Breast epithelium (tissue), 3 donors: ENCODE measurements around the gene PTPRU.

Experiments
- POLR2A ChIP-seq: fragments of 450-650 bp; IDR thresholded peaks from one replicate; pipeline ENCODE4 v1.6.1; 2016; ENCODE audit warnings: antibody characterized with exemption, mild to moderate bottlenecking, moderate library complexity
- POLR2AphosphoS5 ChIP-seq, 3 donors: sonication (generic); formaldehyde crosslinking; IDR thresholded peaks; one replicate each; pipeline ENCODE4 v1.6.1; 2017; ENCODE audit warnings: antibody characterized with exemption in 3 of 3
- TF ChIP-seq, protein P1 (sequence below), 3 donors: fragments of 450-650 bp; IDR thresholded peaks; one replicate each; pipeline ENCODE4 v1.5.1; 2016 to 2017; ENCODE audit warnings: antibody characterized with exemption in 3 of 3, mild to moderate bottlenecking in 3 of 3, moderate library complexity in 3 of 3

GRCh38 chr1:29311352-29312030, 75.2 kb downstream of the PTPRU start:
- TF ChIP-seq POLR2A (no peak), POLR2AphosphoS5 (IDR thresholded peaks at IDR 0.05) (no peak)
- TF ChIP-seq, protein P1, sequence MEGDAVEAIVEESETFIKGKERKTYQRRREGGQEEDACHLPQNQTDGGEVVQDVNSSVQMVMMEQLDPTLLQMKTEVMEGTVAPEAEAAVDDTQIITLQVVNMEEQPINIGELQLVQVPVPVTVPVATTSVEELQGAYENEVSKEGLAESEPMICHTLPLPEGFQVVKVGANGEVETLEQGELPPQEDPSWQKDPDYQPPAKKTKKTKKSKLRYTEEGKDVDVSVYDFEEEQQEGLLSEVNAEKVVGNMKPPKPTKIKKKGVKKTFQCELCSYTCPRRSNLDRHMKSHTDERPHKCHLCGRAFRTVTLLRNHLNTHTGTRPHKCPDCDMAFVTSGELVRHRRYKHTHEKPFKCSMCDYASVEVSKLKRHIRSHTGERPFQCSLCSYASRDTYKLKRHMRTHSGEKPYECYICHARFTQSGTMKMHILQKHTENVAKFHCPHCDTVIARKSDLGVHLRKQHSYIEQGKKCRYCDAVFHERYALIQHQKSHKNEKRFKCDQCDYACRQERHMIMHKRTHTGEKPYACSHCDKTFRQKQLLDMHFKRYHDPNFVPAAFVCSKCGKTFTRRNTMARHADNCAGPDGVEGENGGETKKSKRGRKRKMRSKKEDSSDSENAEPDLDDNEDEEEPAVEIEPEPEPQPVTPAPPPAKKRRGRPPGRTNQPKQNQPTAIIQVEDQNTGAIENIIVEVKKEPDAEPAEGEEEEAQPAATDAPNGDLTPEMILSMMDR (IDR thresholded peaks at IDR 0.05): no peak
